Natural killer cell treated with Interleukin-12 subunit alpha and Interleukin-12 subunit beta and Interleukin-15 and Interleukin-18, amount 100 ng/mL, for 72 hours (primary cell): ENCODE results near the gene AVPI1. TPM values are rescaled to one million over a fixed set of nuclear protein-coding genes. Genes with fewer than 3 reads are reported as not detected.
"Not testable (repeated sequence)": the region's sequence is repeated elsewhere in the genome, so short reads cannot be mapped to it uniquely, and the experiment has no call there.

ENCODE experiments used
- ATAC-seq, 2 donors: fragments of 150-1000 bp; cut with Tn5 transposase in 1 of 2; sonication (Bioruptor Pico), chemical (Tn5 transposase) in 1 of 2; 2 replicates each; pipeline ENCODE4 v1.10.0; 2021
- DNase-seq: peaks from one replicate; pipeline ENCODE4 v3.0.0; 2022; ENCODE audit warnings: low spot score
- H3K27ac Mint-ChIP-seq, 2 donors: 1 replicate in 1 of 2; 2 replicates in 1 of 2; pipeline ENCODE4 v1.8.0; 2022; ENCODE audit warnings: mixed read lengths in 2 of 2, mild to moderate bottlenecking in 1 of 2, moderate library complexity in 1 of 2
- H3K27me3 Mint-ChIP-seq, 2 donors: 1 replicate in 1 of 2; 2 replicates in 1 of 2; pipeline ENCODE4 v1.8.0; 2022; ENCODE audit warnings: mixed read lengths in 2 of 2
- H3K36me3 Mint-ChIP-seq: one replicate; pipeline ENCODE4 v1.8.0; 2022; ENCODE audit warnings: mixed read lengths
- H3K4me1 Mint-ChIP-seq, 2 donors: 1 replicate in 1 of 2; 2 replicates in 1 of 2; pipeline ENCODE4 v1.8.0; 2022; ENCODE audit warnings: low read depth in 2 of 2, mixed read lengths in 2 of 2, mild to moderate bottlenecking in 1 of 2
- H3K4me3 Mint-ChIP-seq: one replicate; pipeline ENCODE4 v1.8.0; 2022; ENCODE audit warnings: mixed read lengths
- H3K9me3 Mint-ChIP-seq: 2 replicates; pipeline ENCODE4 v1.8.0; 2022; ENCODE audit warnings: mixed read lengths
- total RNA-seq, 2 donors: library from RNA; stranded (reverse); gene quantifications; one replicate each; pipeline ENCODE4 v1.2.3, GENCODE V29; 2022

The AVPI1 gene
- total RNA-seq, 2 donors from 2014 or later: 0.45 to 0.89 TPM

DNA sequence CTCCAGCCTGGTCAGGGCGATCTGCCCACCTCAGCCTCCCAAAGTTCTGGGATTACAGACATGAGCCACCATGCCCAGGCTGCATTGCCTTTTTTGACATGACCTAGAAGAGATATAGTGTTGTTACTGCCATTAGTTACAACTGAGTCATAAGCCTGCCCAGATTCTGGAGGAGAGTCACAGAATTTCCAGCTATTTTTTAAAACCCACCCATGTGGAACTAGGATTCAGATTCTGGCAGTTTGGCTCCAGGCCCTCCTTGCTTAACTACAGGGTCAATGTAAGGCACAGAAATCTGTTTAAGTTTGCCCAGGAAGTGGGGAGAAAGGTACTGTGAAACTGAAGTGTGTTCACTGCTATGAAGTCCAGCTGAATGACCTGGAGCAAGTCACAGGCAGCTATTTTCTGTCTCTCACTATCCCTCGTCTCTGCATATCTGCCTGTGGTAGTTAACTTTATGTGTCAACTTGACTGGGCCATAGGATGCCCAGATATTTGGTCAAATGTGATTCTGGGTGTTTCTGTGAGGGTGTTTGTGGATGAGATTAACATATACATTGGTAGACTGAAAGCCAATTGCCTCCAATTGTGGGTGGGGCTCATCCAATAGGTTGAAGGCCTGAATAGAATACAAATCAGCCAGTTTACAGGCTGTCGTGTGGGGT lies 18.1 kb upstream of the AVPI1 start:
- H3K36me3 Mint-ChIP-seq: no peaks in the 10 kb centered on the region

DNA sequence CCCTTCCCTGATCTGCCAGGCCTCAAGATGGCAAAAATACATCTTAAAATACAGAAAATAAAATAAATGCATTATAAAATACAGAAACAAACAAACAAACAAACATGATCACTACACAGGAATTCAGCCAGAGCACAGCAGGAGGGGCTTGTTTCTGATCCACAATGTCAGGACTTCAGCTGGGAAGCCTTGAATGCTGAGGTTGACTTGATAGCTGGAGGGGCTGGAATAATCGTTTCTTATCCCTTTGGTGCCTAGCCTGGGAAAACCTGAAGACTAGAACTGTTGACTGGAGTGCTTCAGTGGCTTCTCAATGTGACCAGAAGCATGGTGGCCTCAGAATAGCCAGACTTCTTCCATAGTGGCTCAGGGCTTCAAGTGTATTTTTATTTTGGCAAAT lies 17.3 kb upstream of the AVPI1 start:
- Mint-ChIP-seq H3K4me3 (no peak overlapping the region), H3K4me1 (no peaks in the 10 kb centered on the region), H3K9me3 (no peaks in the 10 kb centered on the region), H3K27ac (no peak overlapping the region), H3K36me3 (no peaks in the 10 kb centered on the region), H3K27me3 (peaks cover 10 to 15% of the 10 kb centered on the region in 2 donors)
- ATAC-seq (no peak), DNase-seq (peak; percentile 1)

More for the DNA sequence above, 18.1 kb upstream of the AVPI1 start:
- Mint-ChIP-seq H3K9me3 (no peaks in the 10 kb centered on the region), H3K4me1 (no peaks in the 10 kb centered on the region), H3K27ac (no peak overlapping the region), H3K27me3 (peaks cover 15 to 20% of the 10 kb centered on the region in 2 donors), H3K4me3 (no peak overlapping the region)
- ATAC-seq (no peak), DNase-seq (peak; percentile 45)

DNA sequence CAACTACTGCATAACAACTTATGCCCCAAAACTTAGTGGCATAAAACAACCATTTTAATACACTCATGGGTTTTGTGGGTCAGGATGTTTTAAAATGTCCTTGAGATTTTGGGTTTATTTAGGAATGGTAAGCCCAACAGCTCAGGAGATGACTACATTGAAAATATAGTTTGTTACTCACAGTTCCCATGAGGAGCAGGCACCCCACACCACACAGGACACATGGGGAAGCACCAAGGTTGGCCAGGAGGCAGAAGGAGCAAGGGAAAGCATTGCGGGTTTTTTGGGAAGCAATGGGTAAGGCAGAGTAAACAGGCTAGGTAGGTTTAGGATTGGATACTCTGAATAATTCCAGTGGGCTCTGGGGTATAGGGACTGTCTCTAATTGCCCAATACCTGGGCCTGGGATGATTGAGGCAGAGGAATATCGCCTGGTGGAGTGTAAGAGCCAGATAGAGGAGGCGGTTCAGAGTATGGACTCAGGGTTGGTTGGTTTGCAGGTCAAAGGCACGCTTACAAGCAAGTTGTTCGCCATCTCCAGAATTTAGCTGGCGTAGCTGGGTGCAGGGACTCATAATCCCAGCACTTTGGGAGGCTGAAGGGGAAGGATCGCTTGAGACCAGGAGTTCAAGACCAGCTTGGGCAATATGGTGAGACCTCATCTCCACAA lies 16.5 kb upstream of the AVPI1 start:
- H3K27me3 Mint-ChIP-seq: peaks cover 7 to 10% of the 10 kb centered on the region in 2 donors
- H3K27ac Mint-ChIP-seq: no peak overlapping the region
- ATAC-seq (no peak), DNase-seq (peak; percentile 16)
- no peaks in the 10 kb centered on the region for H3K36me3 Mint-ChIP-seq
- no peaks in the 10 kb centered on the region for H3K4me1 Mint-ChIP-seq
- no peaks in the 10 kb centered on the region for H3K9me3 Mint-ChIP-seq
- no peak overlapping the region for H3K4me3 Mint-ChIP-seq

DNA sequence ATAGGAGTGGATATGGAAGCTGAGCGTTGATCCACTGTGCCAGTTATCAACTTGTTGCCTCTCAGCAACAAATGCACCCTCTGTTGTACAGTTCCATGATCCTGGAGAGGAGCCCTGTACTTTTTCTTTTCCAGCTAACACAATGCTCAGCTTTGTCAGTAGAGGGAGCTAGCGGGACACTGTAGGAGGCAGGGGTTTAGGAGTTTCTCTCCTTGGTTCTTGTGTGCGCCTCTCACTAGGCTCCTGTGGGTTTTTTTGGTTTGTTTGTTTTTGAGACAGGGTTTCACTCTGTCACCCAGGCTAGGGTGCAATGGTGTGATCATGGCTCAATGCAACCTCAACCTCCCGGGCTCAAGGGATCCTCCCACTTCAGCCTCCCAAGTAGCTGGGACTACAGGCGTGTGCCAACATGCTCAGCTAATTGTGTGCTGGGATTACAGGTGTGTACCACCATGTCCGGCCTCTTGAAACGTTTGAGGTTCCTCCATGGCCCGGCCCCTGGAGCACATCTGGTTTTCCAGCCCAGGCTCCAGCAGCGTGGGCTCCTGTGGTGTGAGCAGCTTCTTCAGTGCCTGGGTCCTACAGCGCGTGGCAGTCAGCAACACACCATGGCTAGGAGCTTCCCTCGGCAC lies 14.5 kb upstream of the AVPI1 start:
- H3K27ac Mint-ChIP-seq: no peak overlapping the region
- H3K27me3 Mint-ChIP-seq: peaks cover 5 to 10% of the 10 kb centered on the region in 2 donors
- ATAC-seq (peak; percentile 84 to 85), DNase-seq (no peak)
- H3K4me1 Mint-ChIP-seq: no peaks in the 10 kb centered on the region
- no peak overlapping the region for H3K4me3 Mint-ChIP-seq
- no peaks in the 10 kb centered on the region for H3K36me3 Mint-ChIP-seq
- H3K9me3 Mint-ChIP-seq: no peaks in the 10 kb centered on the region

DNA sequence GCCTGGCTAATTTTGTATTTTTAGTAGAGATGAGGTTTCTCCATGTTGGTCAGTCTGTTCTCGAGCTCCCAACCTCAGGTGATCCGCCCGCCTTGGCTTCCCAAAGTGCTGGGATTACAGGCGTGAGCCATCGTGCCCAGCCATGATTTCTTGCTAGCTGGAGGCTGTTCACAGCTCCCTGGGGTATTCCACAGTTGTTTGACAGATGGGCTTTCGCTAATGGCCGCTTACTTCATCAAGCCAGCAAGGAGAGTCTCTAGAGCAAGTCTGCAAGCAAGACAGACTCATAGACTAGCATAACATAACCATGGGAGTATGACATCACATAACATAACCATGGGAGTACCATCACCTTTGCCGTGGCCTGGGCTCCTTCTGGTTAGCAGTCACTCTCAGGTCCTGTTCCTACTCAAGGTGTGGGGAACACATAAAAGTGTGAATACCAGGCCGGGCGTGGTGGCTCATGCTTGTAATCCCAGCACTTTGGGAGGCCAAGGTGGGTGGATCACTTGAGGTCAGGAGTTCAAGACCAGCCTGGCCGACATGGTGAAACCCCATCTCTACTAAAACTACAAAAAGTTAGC lies 11.1 kb upstream of the AVPI1 start:
- not testable (repeated sequence) for H3K27me3 Mint-ChIP-seq, H3K4me1 Mint-ChIP-seq, DNase-seq, H3K4me3 Mint-ChIP-seq, H3K9me3 Mint-ChIP-seq, H3K27ac Mint-ChIP-seq, H3K36me3 Mint-ChIP-seq, ATAC-seq

DNA sequence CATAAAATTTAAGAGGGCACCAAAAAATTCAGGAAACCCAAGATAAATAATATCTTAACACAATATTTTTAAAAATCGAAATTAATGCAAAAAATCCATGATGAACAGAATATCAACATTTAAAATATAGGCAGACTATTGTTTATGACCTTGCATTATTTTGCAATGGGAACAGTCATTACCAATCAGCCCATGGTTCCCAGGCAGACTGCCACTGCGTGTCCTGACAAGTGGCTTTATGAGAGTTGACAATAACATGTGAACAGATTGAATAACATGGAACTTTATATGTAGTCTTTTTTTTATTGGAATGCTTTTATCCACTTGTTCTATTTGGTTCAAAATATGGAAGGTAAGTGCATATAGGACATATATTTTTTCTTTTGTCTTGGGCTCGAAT lies 3.1 kb upstream of the AVPI1 start:
- peaks cover 9 to 10% of the 10 kb centered on the region in 2 donors for H3K4me1 Mint-ChIP-seq
- ATAC-seq (no peak), DNase-seq (no peak)
- H3K27ac Mint-ChIP-seq: no peak overlapping the region
- H3K9me3 Mint-ChIP-seq: no peaks in the 10 kb centered on the region
- no peaks in the 10 kb centered on the region for H3K27me3 Mint-ChIP-seq
- no peaks in the 10 kb centered on the region for H3K36me3 Mint-ChIP-seq
- no peak overlapping the region for H3K4me3 Mint-ChIP-seq

DNA sequence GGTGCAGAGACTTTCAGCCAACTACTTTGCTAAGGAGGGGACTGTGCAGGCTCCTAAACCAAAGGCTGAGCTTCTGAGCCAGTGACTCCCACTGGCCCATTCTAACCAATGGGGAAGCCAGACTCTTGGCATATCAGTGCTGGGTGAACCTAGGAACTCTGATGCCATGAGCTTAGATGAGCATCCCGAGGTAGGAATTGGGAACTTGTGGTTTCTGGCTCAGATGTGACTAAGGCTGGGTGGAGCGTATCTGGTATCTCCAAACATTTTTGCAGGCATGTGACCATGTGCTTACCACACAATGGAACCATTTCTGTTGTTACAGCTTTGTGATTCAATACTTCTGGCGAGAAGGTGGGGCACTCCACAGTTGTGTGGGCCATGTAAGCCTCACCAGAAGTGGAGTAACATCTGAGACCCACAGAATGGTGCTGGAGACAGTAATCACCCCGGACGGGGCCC lies 2.5 kb upstream of the AVPI1 start:
- no peak overlapping the region for H3K27ac Mint-ChIP-seq
- H3K9me3 Mint-ChIP-seq: no peaks in the 10 kb centered on the region

DNA sequence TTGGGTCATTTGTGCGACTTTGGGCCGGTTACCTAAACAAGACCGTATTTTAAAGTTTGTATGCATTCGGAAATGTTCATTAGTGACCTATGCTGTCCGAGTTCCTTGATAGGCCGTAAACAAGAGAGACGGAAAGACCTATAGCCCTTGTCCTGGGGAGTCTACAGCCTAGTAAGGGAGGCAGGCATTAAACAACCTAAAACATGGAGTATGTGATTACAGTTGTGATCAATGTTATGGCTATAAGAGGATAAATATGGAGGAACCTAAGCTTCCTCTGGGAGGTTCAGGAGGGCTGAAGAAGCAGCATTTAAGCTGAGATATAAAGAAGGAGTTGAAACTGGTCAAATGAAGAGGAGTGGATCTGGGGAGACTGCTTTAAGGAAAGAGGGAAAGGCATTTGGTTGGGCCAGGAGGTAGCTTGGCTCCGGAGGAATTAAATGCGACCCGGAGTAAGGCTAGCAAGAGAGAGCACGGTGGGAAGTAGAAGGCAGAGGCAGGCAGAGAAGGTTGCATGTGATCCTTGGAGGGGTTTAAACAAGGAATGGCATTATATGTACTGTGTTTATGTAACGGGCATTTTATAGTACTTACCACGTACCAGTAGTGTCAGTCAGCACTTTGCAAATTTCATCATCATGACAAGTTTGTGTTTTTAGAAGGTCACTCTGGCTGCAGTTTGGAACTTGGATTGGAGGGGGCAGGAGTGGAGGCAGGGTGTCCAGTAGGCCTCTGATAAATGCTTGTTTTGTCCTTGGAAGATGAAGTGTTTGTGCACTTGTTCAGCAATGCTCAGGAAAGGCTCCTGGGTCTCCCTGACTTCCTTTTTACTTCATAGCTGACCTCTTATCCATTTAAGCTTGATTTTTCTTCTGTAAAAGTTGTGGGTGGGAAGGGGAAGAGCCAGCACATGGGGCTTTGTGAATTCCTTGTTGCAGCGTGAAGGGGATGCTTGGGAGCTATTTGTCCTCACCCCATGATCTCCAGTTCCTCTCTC lies 1.0 kb upstream of the AVPI1 start:
- no peak for ATAC-seq
- Mint-ChIP-seq H3K27me3 (no peaks in the 10 kb centered on the region), H3K27ac (peak overlapping the region in 1 of 2 donors; percentile 71), H3K4me3 (peak overlapping the region; percentile 78), H3K9me3 (no peaks in the 10 kb centered on the region), H3K36me3 (no peaks in the 10 kb centered on the region), H3K4me1 (peaks cover 9 to 10% of the 10 kb centered on the region in 2 donors)
- DNase-seq: no peak

More for the DNA sequence above, 2.5 kb upstream of the AVPI1 start:
- H3K4me1 Mint-ChIP-seq: peaks cover 9 to 10% of the 10 kb centered on the region in 2 donors
- DNase-seq: no peak
- ATAC-seq: no peak
- no peaks in the 10 kb centered on the region for H3K27me3 Mint-ChIP-seq
- no peaks in the 10 kb centered on the region for H3K36me3 Mint-ChIP-seq
- no peak overlapping the region for H3K4me3 Mint-ChIP-seq

DNA sequence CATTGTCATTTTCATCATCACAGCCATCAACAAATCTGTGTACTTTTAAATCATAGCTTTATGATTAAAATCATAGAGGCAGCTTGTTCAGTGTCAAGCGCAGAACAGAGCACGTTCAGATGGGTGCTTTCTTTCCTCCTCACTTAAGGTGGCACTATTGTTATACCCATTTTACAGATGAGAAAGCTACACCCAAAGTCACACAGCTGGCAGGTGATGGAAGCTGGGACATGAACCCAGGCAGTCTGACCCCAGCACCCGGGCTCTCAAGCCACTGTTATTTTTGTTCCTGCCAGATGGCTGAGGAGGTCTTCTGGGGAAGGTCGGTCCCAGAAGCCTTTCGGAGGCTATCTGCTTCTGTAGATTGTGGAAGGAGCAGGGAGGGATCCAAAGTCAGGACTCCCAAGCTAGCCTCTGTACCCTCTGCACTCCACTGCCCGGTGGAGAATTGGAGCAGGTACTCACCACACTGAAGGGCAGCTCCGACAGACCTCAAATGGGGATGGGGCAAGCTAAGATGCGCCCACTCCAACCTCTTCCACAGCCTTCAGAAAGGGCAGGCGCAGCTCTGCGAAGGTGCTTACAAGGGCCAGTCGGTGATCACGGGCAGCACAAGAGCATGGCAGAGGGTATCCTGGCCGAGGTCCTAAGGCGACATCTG lies 610 bp downstream of the AVPI1 start:
- Mint-ChIP-seq H3K27ac (no peak overlapping the region), H3K4me3 (peak overlapping the region; percentile 78), H3K9me3 (no peaks in the 10 kb centered on the region), H3K27me3 (no peaks in the 10 kb centered on the region), H3K4me1 (peaks cover 9 to 10% of the 10 kb centered on the region in 2 donors), H3K36me3 (no peaks in the 10 kb centered on the region)
- DNase-seq (no peak), ATAC-seq (no peak)

DNA sequence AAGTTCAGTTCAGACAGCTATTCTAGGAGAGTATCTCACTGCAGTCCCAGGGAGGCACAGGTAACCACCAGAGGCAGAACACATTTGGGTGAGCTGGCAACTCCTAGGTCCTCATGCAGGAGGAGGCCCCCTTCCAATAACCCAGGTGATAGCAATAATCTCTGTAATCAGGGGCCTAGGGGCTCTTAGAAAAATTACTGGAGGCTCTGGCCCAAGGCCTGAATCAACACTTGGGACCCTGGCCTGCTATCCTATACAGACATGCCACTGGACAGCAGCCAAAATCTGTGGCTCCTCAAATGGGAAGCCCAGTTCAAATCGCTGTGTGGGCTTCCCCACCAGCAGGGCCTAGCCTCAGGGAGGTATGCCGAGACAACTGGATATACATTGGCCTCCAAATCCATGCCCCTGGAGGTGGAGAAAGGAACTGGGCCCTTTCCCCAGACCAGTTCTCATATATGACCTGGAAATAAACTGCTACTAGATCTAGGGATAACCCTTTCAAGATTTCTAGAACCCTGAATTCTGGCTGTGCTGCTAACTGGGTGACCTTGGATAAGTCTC lies 1.6 kb downstream of the AVPI1 start:
- no peak for DNase-seq
- no peak for ATAC-seq
- H3K4me1 Mint-ChIP-seq: peaks cover 9 to 10% of the 10 kb centered on the region in 2 donors

DNA sequence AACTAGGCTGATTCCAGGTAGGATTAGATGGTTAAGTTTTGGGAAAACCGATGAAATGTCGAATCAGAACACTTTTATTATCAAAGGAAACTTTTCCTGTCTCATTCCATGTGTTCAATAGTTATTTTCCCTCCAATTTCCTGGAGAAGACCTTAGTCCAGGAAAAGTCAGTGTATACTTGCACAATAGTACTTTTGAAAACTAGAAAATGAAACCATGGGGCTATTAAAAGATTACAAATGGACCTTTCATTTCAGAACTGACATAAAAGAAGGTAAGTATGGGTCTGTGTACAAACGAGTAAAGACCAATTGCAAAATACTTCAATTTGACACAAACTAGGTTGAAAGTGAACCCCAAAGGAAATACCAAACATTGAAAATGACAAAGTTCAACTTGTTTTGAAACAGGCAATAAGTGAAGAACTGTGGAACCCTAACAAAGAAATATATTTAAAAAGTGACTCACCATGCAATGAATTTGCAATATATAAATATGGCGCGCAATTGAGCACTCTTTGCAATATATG lies 2.1 kb downstream of the AVPI1 start:
- no peak overlapping the region for H3K27ac Mint-ChIP-seq
- ATAC-seq (no peak), DNase-seq (no peak)
- H3K4me3 Mint-ChIP-seq: no peak overlapping the region
- H3K9me3 Mint-ChIP-seq: no peaks in the 10 kb centered on the region
- H3K36me3 Mint-ChIP-seq: no peaks in the 10 kb centered on the region
- no peaks in the 10 kb centered on the region for H3K27me3 Mint-ChIP-seq
- H3K4me1 Mint-ChIP-seq: peaks cover 9 to 10% of the 10 kb centered on the region in 2 donors

More for the DNA sequence above, 1.6 kb downstream of the AVPI1 start:
- H3K9me3 Mint-ChIP-seq: no peaks in the 10 kb centered on the region
- no peak overlapping the region for H3K4me3 Mint-ChIP-seq
- no peaks in the 10 kb centered on the region for H3K36me3 Mint-ChIP-seq
- no peak overlapping the region for H3K27ac Mint-ChIP-seq
- H3K27me3 Mint-ChIP-seq: no peaks in the 10 kb centered on the region

DNA sequence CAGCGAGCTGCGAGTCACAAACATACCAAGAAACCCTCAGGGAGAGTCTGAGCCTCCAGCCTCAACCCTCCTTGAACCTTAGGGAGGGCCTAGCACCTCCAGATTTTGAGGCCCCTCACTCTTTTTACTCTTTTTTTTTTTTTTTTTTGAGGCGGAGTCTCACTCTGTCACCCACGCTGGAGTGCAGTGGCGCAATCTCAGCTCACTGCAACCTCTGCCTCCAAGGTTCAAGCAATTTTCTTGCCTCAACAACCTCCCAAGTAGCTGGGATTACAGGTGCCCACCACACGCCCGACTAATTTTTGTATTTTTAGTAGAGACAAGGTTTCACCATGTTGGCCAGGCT lies 2.7 kb downstream of the AVPI1 start:
- DNase-seq, H3K4me3 Mint-ChIP-seq, H3K4me1 Mint-ChIP-seq, H3K9me3 Mint-ChIP-seq, ATAC-seq, H3K36me3 Mint-ChIP-seq, H3K27ac Mint-ChIP-seq, H3K27me3 Mint-ChIP-seq: not testable (repeated sequence)
